GM18519 (cell line): ENCODE measurements around the gene PODN.

Experiments used
- ATAC-seq: cut with Tn5 transposase; IDR thresholded peaks from one replicate; pipeline ENCODE4 v1.9.1; 2021; ENCODE audit warnings: mild to moderate bottlenecking, moderate library complexity; ENCODE audit not compliant: unreplicated experiment, low FRiP score

PODN gene

GRCh38 chr1:53073868-53074311 is 11.9 kb downstream of the PODN start:
- ATAC-seq = no peak

DNA sequence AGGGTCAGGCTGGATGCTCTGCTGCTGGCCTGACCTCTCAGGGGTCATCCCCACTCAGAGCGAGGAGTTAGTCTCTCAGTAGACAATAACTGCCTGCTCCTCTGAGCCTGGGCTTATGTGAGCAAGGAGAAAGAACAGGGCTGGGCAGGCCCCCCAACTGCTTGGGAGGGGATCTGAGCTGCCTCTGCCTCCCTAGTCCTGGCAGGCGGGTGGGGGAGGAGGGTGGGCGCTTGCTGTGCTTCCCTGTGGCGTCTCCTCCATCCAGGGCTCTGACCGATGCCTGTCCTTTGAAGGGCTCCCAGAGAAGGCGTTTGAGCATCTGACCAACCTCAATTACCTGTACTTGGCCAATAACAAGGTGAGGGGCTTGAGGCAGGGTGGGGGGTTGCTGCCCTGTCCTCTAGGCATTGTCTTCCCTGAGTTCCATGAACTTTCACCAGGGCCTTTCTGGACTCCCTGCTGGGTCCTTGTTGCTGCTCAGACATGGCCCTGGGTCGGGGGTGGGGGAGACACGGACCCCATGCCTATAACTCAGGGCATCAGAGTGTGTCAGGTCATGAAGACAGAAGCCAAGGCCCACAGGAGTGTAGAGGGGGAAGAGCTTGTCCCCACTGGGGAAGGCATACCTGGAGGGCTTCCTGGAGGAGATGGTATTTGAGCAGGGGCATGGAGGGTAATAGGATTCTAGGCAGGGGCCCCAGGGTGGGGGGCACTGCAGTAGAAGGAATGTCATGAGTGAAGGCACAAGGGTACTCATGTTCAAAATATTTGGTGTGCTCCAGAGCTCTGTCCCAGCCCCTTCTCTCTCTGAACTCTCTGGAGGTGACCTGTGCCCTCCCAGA is 12.5 kb downstream of the PODN start:
- ATAC-seq = no peak

DNA sequence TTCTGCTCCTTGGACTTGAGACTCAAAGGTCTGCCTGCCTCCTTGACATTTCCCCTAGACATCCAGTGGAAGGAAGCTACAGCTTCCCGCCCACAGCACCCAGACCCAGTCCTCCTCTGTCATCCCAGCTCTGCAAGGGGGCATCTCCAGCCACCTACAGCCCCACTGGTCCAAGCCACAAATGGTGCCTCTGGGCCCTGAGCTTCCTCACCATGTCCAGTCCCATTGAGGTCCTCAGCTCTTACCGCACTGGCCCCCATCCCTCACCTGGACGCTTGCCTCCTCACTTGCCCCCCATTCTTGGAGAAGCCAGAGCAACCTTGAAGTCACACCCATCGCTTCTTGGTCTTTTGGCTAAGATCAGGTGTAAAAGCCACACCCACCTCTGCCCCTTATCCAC is 13.2 kb downstream of the PODN start:
- no peak for ATAC-seq

DNA sequence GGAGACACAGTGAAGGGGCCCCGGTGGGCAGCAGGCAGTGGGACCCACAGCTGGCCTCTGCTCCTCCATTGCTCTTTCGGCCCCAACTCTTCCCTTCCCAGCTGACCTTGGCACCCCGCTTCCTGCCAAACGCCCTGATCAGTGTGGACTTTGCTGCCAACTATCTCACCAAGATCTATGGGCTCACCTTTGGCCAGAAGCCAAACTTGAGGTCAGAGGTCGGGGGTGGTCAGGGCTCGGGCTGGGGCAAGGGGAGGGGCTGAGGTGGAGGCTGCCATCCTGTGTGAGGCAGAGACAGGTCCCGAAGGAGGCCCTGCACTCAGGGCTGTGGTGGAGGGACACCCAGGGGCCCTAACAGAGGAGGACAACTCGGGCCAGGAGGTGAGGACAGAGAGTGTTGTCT is 13.7 kb downstream of the PODN start:
- ATAC-seq = no peak

GRCh38 chr1:53076165-53076564 is 14.2 kb downstream of the PODN start:
- no peak for ATAC-seq

DNA sequence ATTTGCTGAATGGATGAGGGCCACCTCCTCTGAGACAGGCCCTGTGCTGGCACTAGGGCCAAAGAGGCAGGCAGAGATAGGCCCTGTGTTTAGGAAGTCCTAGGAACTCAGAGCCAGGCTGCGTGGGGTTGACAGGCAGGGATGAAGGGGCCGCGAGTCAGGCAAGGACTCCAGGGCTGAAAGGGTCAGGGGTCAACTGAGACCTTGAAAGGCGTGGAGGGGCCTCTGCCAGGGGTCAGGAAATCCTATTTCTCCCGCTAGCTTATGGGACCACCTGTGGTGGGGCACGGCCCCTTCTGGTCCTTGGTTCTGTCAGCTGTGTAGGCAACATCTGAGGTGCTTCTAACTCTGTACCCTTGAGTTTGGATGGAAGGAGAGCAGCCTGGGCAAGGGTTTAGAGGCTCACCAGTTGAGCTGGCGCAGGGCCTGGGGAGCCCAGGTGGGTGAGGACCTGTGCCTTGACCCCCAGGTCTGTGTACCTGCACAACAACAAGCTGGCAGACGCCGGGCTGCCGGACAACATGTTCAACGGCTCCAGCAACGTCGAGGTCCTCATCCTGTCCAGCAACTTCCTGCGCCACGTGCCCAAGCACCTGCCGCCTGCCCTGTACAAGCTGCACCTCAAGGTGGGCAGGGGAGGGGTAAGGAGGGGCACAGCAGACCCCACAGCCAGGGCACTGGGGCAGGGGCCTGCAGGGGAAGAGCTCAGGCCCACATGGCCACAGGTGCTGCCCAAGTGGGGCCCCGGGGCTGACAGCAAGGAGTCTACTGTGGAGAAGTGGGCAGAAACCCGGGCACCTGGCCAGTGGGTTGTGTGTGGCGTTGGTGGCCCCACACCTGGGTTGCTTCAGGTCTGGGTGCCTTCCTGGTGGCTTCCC is 14.9 kb downstream of the PODN start:
- ATAC-seq = no peak

DNA sequence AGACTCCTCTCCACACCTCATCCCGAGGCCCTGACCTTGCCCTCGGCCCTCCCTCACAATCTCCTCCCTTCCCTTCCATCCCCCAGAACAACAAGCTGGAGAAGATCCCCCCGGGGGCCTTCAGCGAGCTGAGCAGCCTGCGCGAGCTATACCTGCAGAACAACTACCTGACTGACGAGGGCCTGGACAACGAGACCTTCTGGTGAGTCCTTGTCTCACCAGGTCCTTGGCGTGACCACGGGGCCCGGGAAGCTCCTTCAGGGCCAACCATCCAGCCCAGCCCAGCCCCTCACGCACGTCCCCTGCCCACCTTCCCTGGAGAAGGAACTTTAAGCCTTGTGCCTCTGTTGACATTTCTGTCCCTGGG is 15.6 kb downstream of the PODN start:
- no peak for ATAC-seq

DNA sequence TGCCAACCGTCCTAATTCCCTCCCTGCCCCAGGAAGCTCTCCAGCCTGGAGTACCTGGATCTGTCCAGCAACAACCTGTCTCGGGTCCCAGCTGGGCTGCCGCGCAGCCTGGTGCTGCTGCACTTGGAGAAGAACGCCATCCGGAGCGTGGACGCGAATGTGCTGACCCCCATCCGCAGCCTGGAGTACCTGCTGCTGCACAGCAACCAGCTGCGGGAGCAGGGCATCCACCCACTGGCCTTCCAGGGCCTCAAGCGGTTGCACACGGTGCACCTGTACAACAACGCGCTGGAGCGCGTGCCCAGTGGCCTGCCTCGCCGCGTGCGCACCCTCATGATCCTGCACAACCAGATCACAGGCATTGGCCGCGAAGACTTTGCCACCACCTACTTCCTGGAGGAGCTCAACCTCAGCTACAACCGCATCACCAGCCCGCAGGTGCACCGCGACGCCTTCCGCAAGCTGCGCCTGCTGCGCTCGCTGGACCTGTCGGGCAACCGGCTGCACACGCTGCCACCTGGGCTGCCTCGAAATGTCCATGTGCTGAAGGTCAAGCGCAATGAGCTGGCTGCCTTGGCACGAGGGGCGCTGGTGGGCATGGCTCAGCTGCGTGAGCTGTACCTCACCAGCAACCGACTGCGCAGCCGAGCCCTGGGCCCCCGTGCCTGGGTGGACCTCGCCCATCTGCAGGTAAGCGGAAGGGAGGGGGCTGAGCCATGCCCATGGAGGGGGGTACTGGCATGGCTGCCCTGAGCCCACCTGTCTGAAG is 16.5 kb downstream of the PODN start:
- no peak for ATAC-seq

DNA sequence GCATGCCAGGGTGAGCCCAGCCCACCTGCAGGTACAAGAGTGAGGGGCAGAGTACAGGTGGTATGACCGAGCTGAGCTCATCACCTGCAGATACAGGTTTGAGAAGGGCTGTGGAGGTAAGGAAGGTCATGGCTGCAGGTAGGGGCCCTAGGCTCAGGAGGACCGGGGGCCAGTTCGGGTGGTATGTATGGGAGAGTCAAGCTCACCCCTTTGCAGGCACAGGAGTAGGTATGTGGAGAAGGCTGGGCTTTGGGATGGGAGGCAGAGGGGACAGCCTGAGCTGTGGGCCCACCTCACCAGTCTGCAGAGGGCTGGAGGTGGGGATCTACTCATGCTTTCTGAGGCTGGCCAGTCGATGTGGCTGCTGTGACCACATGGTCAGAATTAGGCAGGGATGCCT is 17.2 kb downstream of the PODN start:
- ATAC-seq = no peak

GRCh38 chr1:53080041-53080440 is 18.0 kb downstream of the PODN start:
- no peak for ATAC-seq

DNA sequence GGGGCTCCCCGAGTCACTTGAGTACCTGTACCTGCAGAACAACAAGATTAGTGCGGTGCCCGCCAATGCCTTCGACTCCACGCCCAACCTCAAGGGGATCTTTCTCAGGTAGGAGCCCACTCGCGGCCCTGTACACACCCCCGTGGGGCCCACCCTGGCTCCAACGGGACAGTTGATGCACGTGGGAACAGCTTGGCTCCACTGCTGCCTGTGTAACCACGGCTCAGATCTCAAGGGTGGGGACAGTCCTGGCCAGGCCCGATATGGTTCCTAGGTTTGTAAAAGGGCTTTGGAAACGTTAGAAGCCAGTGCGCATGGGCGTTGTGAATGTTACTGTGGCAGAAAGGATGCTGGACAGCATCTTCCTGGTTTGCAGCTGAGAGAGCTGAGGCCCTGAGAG is 18.8 kb downstream of the PODN start:
- ATAC-seq = no peak

- ATAC-seq = no peak
These were observed 19.5 kb downstream of the PODN start for GRCh38 chr1:53081384-53082066.

- no peak for ATAC-seq
These were observed 20.9 kb downstream of the PODN start for GRCh38 chr1:53082826-53083455.

DNA sequence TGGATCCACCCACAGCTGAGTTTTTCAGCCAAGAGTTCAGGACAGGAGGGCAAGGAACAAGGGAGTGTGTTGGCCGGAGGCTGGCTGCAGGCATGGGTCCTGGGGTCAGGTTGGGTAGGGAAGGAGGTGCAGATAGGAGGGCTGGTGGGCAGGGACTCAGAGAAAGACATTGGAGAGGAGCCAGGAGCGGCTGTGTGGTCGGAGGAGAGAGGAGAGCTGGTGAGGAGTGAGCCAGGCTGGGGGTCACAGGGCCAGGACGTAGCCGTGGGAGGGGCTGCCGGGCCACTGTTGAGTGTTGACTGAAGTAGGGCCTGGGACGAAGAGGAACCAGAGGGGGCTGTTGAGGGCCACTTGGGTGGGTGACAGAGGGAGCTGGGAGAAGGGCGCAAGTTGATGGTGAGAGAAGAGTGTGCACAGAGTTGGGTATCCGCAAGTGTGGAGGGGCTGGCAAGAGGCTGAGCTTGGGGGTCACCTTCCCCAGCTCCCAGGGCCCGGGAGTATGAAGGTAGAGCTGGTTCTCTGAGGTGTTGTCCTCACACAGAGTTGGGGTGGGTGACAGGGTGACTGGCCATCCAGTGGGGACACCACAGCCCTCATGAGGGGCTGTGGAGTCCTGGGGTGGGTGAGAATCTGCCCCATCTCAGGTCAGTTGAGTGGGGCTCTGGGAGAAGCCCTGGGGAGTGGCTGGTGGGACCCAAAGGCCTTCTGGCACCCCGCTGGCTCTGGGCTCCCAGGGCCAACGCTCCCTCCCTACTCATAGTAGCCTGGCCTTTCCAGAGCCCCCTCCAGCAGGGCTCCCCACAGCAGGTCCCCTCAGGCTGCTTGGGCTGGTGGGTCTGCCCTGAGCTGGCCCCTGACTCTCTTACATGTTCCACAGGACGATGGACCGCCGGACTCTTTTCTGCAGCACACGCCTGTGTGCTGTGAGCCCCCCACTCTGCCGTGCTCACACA is 21.9 kb downstream of the PODN start:
- ATAC-seq = no peak

GRCh38 chr1:53084589-53084971 is 22.6 kb downstream of the PODN start:
- ATAC-seq = no peak

DNA sequence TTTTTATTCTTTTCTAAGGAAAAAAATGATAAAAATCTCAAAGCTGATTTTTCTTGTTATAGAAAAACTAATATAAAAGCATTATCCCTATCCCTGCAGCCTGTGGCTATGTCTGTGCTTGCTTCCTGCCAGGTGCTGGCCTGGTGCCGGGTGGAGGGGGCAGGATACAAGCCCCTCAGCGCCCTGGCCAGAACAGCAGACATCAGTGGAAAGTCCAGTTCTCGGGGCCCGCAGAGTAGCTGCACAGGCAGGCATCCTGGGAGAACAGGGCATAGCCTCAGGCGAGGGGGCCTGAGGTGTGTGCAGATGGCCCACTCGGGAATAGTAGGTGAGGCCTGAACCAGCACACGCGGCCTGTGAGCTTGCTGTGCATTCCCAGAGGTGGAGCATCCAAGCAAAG is 23.4 kb downstream of the PODN start:
- ATAC-seq = no peak

DNA sequence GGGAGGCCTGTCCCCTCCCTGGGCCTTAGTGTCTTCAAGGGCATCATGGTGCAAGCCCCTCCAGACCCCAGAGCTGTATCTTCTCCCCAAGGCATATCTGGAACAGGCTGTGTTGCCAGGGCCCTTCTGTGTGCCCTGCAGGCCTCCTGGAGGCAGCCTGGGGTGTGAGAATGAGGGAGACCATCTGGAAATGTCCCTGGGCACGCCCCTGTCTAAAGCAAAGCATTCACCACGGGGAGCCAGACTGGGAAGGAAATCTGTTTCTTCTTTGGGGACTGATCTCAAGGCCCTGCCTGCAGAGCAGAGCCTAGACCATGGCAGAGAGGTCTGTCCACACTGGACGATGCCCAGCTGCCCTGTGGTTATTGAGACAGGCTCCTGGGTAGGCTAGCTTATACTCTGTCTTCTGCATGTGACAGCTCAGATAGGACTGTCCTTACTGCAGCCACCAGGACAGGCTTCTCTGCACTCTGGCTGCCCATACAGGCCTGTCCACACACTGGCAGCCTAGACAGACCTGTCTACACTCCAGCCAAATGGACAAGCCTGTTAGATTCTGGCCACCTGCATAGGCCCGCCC is 24.6 kb downstream of the PODN start:
- ATAC-seq = no peak
